Measurements from ENCODE around the gene BCAS3.

BCAS3 gene

GRCh38 chr17:60740584-60740983 is 62.9 kb downstream of the BCAS3 start:
- Histone ChIP-seq H3K27me3 (ENCODE audit: insufficient read depth, low read length, poor library complexity) (no peaks in the 10 kb centered on the region), H3K79me1 (ENCODE audit: low read length) (no peaks in the 10 kb centered on the region), H3K27ac (ENCODE audit: low read depth, low read length) (no peak overlapping the region), H2BK5ac (ENCODE audit: low read length) (no peak overlapping the region), H3K36me3 (ENCODE audit: control insufficient read depth, insufficient read depth, low read length) (no peaks in the 10 kb centered on the region), H2AK5ac (ENCODE audit: low read length) (no peak overlapping the region), H3K4me1 (ENCODE audit: control insufficient read depth, low read depth, low read length) (no peaks in the 10 kb centered on the region), H3K4me3 (ENCODE audit: low read length) (no peak overlapping the region), H3K9ac (ENCODE audit: low read length) (no peak overlapping the region), H3K56ac (ENCODE audit: low read length) (no peak overlapping the region), H2BK120ac (ENCODE audit: low read depth, low read length) (no peak overlapping the region), H4K8ac (ENCODE audit: low read depth, low read length) (no peak overlapping the region), H4K5ac (ENCODE audit: low read length) (no peak overlapping the region), H3K4ac (ENCODE audit: low read depth, low read length) (no peak overlapping the region), H3K79me2 (ENCODE audit: control insufficient read depth, insufficient read depth, low read length) (no peaks in the 10 kb centered on the region), H3K18ac (ENCODE audit: low read length) (no peak overlapping the region), H3K4me2 (ENCODE audit: low read length) (no peak overlapping the region), H3K23ac (ENCODE audit: low read length) (no peak overlapping the region), H2BK15ac (replicated peaks; ENCODE audit: low read depth) (no peak overlapping the region)
- 100% methylated on average over 1 of the region's 4 CpGs for WGBS (ENCODE audit: extremely low coverage, insufficient coverage, low lambda C conversion rate)
- no peak for DNase-seq

DNA sequence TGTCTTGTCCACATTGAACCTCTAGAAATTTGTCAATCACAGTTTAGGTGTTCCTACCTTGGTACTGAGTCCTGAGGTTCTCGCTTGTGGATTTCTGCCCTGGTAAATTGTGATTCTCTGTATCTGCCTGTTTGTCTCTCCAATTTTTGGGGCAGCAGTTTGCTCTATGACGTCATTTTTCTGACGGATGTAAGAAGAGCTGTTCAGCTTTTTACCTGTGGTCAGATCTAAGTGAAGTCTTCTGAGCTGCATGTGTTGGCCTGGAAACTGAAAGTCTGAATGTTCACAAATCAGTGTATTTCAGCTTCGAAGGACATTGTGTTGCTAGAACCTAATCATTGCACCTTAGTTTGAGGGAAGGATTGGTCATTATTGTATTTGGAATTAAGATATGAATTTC is 63.4 kb downstream of the BCAS3 start:
- H2AK5ac ChIP-seq (ENCODE audit: low read length), result no peak overlapping the region
- no peaks in the 10 kb centered on the region for H3K4me1 ChIP-seq (ENCODE audit: control insufficient read depth, low read depth, low read length)
- no peak for DNase-seq
- H2BK15ac ChIP-seq (replicated peaks; ENCODE audit: low read depth), result no peak overlapping the region
- H4K5ac ChIP-seq (ENCODE audit: low read length), result no peak overlapping the region
- no peak overlapping the region for H3K56ac ChIP-seq (ENCODE audit: low read length)
- no peaks in the 10 kb centered on the region for H3K27me3 ChIP-seq (ENCODE audit: insufficient read depth, low read length, poor library complexity)
- H3K36me3 ChIP-seq (ENCODE audit: control insufficient read depth, insufficient read depth, low read length), result no peaks in the 10 kb centered on the region
- H3K27ac ChIP-seq (ENCODE audit: low read depth, low read length), result no peak overlapping the region
- H3K4me2 ChIP-seq (ENCODE audit: low read length), result no peak overlapping the region
- H3K18ac ChIP-seq (ENCODE audit: low read length), result no peak overlapping the region
- no peak overlapping the region for H3K23ac ChIP-seq (ENCODE audit: low read length)
- WGBS (ENCODE audit: extremely low coverage, insufficient coverage, low lambda C conversion rate), result no CpG with 5 or more reads among the region's 4 CpGs
- no peak overlapping the region for H3K4me3 ChIP-seq (ENCODE audit: low read length)
- no peaks in the 10 kb centered on the region for H3K79me1 ChIP-seq (ENCODE audit: low read length)
- no peak overlapping the region for H4K8ac ChIP-seq (ENCODE audit: low read depth, low read length)
- no peak overlapping the region for H2BK5ac ChIP-seq (ENCODE audit: low read length)
- no peaks in the 10 kb centered on the region for H3K79me2 ChIP-seq (ENCODE audit: control insufficient read depth, insufficient read depth, low read length)
- no peak overlapping the region for H3K4ac ChIP-seq (ENCODE audit: low read depth, low read length)
- H2BK120ac ChIP-seq (ENCODE audit: low read depth, low read length), result no peak overlapping the region
- no peak overlapping the region for H3K9ac ChIP-seq (ENCODE audit: low read length)

DNA sequence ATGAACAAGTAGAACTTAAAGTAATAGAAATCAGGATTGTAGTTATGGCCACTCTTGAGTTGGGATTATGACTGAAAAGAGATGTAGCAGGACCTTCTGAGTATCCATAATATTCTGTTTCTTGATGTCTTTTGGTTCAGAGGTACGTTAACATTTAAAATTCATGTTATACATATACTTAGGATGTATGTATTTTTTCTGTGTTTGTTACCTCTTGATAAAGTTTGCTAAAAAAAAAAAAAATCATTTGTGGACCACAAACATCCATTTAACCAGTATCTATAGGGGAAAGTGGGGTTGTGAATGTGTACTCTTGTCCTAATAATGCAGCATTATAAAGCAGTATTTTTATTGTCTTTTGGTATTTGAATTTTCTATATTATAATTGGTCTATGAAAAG is 65.6 kb downstream of the BCAS3 start:
- H3K9ac ChIP-seq (ENCODE audit: low read length), result no peak overlapping the region

DNA sequence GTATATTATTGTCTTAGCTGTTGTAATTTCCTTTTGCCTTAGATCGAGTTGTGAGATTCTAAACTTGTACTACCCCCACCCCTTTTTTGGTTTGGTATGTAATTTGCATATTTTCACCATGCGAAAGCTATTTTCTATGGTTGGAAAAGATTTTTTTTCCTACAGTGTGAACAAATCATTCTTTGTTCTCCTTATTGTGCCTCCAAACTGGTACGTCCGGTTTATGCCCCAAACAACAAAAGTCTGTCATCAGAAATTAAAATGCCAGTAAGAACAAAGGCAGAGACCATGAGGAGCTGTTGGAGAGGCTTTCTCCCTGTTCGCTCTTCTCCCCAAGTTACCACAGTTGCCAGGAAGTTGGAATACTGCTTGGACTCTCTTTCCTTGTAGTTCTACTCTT is 66.1 kb downstream of the BCAS3 start:
- H3K18ac ChIP-seq (ENCODE audit: low read length), result no peak overlapping the region
- no peak overlapping the region for H3K9ac ChIP-seq (ENCODE audit: low read length)
- no peak overlapping the region for H3K4me3 ChIP-seq (ENCODE audit: low read length)
- no peak overlapping the region for H2BK120ac ChIP-seq (ENCODE audit: low read depth, low read length)
- no peak overlapping the region for H2AK5ac ChIP-seq (ENCODE audit: low read length)
- no peaks in the 10 kb centered on the region for H3K36me3 ChIP-seq (ENCODE audit: control insufficient read depth, insufficient read depth, low read length)
- H3K23ac ChIP-seq (ENCODE audit: low read length), result no peak overlapping the region
- H2BK15ac ChIP-seq (replicated peaks; ENCODE audit: low read depth), result no peak overlapping the region
- H3K79me2 ChIP-seq (ENCODE audit: control insufficient read depth, insufficient read depth, low read length), result no peaks in the 10 kb centered on the region
- WGBS (ENCODE audit: extremely low coverage, insufficient coverage, low lambda C conversion rate), result no CpG with 5 or more reads among the region's 5 CpGs
- no peak overlapping the region for H4K5ac ChIP-seq (ENCODE audit: low read length)
- no peak overlapping the region for H3K4ac ChIP-seq (ENCODE audit: low read depth, low read length)
- no peak overlapping the region for H4K8ac ChIP-seq (ENCODE audit: low read depth, low read length)
- H3K4me2 ChIP-seq (ENCODE audit: low read length), result no peak overlapping the region
- peak; percentile 10 for DNase-seq
- H3K27me3 ChIP-seq (ENCODE audit: insufficient read depth, low read length, poor library complexity), result no peaks in the 10 kb centered on the region
- H2BK5ac ChIP-seq (ENCODE audit: low read length), result no peak overlapping the region
- no peak overlapping the region for H3K56ac ChIP-seq (ENCODE audit: low read length)
- H3K4me1 ChIP-seq (ENCODE audit: control insufficient read depth, low read depth, low read length), result no peaks in the 10 kb centered on the region
- H3K79me1 ChIP-seq (ENCODE audit: low read length), result no peaks in the 10 kb centered on the region
- H3K27ac ChIP-seq (ENCODE audit: low read depth, low read length), result no peak overlapping the region

More for the DNA sequence above, 65.6 kb downstream of the BCAS3 start:
- Histone ChIP-seq H2BK5ac (ENCODE audit: low read length) (no peak overlapping the region), H3K4ac (ENCODE audit: low read depth, low read length) (no peak overlapping the region), H3K18ac (ENCODE audit: low read length) (no peak overlapping the region), H4K8ac (ENCODE audit: low read depth, low read length) (no peak overlapping the region), H3K4me1 (ENCODE audit: control insufficient read depth, low read depth, low read length) (no peaks in the 10 kb centered on the region), H3K4me2 (ENCODE audit: low read length) (no peak overlapping the region), H2AK5ac (ENCODE audit: low read length) (no peak overlapping the region), H2BK15ac (replicated peaks; ENCODE audit: low read depth) (no peak overlapping the region), H3K23ac (ENCODE audit: low read length) (no peak overlapping the region), H3K27me3 (ENCODE audit: insufficient read depth, low read length, poor library complexity) (no peaks in the 10 kb centered on the region), H2BK120ac (ENCODE audit: low read depth, low read length) (no peak overlapping the region), H3K79me1 (ENCODE audit: low read length) (no peaks in the 10 kb centered on the region), H3K27ac (ENCODE audit: low read depth, low read length) (no peak overlapping the region), H3K56ac (ENCODE audit: low read length) (no peak overlapping the region), H3K79me2 (ENCODE audit: control insufficient read depth, insufficient read depth, low read length) (no peaks in the 10 kb centered on the region), H3K4me3 (ENCODE audit: low read length) (no peak overlapping the region), H3K36me3 (ENCODE audit: control insufficient read depth, insufficient read depth, low read length) (no peaks in the 10 kb centered on the region), H4K5ac (ENCODE audit: low read length) (no peak overlapping the region)
- no peak for DNase-seq
- no CpG with 5 or more reads among the region's 1 CpG for WGBS (ENCODE audit: extremely low coverage, insufficient coverage, low lambda C conversion rate)

DNA sequence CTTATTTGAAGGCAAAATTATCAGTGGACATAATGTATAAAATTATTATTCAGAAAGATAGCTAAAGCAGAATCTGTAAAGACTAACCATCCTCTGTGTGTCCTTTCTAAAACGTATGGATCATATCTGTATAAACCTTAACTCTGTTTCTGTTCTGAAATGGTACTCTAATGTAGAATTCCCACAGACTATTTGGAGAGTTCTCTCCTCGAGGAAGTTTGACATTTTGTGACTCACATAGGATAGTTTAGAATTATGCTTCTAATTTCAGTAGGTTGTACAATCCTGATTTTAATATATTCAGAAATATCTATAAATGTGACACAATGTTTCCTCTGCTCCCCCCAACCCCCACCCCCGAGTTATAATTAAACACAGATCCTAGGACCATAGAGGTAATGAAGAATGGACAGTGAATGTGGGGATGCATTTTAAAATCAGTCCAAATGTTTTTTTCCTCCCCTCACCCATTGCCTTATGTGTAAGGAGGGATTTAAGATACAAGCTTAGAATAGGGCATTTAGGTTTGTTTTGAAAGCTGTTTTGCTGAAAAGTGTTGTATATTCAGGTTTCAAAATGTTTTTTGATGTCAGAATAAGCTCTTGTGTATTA is 66.8 kb downstream of the BCAS3 start:
- Histone ChIP-seq H3K27me3 (ENCODE audit: insufficient read depth, low read length, poor library complexity) (no peaks in the 10 kb centered on the region), H2BK5ac (ENCODE audit: low read length) (no peak overlapping the region), H2BK120ac (ENCODE audit: low read depth, low read length) (no peak overlapping the region), H3K27ac (ENCODE audit: low read depth, low read length) (no peak overlapping the region), H4K8ac (ENCODE audit: low read depth, low read length) (no peak overlapping the region), H3K4me1 (ENCODE audit: control insufficient read depth, low read depth, low read length) (no peaks in the 10 kb centered on the region), H4K5ac (ENCODE audit: low read length) (no peak overlapping the region), H3K4me3 (ENCODE audit: low read length) (no peak overlapping the region), H3K23ac (ENCODE audit: low read length) (no peak overlapping the region), H3K18ac (ENCODE audit: low read length) (no peak overlapping the region), H2BK15ac (replicated peaks; ENCODE audit: low read depth) (no peak overlapping the region), H3K4ac (ENCODE audit: low read depth, low read length) (no peak overlapping the region), H2AK5ac (ENCODE audit: low read length) (no peak overlapping the region), H3K79me1 (ENCODE audit: low read length) (no peaks in the 10 kb centered on the region), H3K56ac (ENCODE audit: low read length) (no peak overlapping the region), H3K4me2 (ENCODE audit: low read length) (no peak overlapping the region), H3K36me3 (ENCODE audit: control insufficient read depth, insufficient read depth, low read length) (no peaks in the 10 kb centered on the region), H3K79me2 (ENCODE audit: control insufficient read depth, insufficient read depth, low read length) (no peaks in the 10 kb centered on the region), H3K9ac (ENCODE audit: low read length) (no peak overlapping the region)
- DNase-seq, result no peak
- WGBS (ENCODE audit: extremely low coverage, insufficient coverage, low lambda C conversion rate), result no CpG with 5 or more reads among the region's 3 CpGs

- no peaks in the 10 kb centered on the region for H3K79me2 ChIP-seq (ENCODE audit: control insufficient read depth, insufficient read depth, low read length)
- no CpG with 5 or more reads among the region's 2 CpGs for WGBS (ENCODE audit: extremely low coverage, insufficient coverage, low lambda C conversion rate)
- H2AK5ac ChIP-seq (ENCODE audit: low read length), result no peak overlapping the region
Measured at GRCh38 chr17:60745544-60745943, 67.9 kb downstream of the BCAS3 start.

More at GRCh38 chr17:60745544-60745943, 67.9 kb downstream of the BCAS3 start:
- H3K4me3 ChIP-seq (ENCODE audit: low read length), result no peak overlapping the region
- H3K79me1 ChIP-seq (ENCODE audit: low read length), result no peaks in the 10 kb centered on the region
- H3K4me2 ChIP-seq (ENCODE audit: low read length), result no peak overlapping the region
- no peak overlapping the region for H3K27ac ChIP-seq (ENCODE audit: low read depth, low read length)
- H3K4me1 ChIP-seq (ENCODE audit: control insufficient read depth, low read depth, low read length), result no peaks in the 10 kb centered on the region
- DNase-seq, result no peak
- H3K18ac ChIP-seq (ENCODE audit: low read length), result no peak overlapping the region
- H2BK120ac ChIP-seq (ENCODE audit: low read depth, low read length), result no peak overlapping the region
- H2BK5ac ChIP-seq (ENCODE audit: low read length), result no peak overlapping the region
- no peak overlapping the region for H2BK15ac ChIP-seq (replicated peaks; ENCODE audit: low read depth)
- H3K36me3 ChIP-seq (ENCODE audit: control insufficient read depth, insufficient read depth, low read length), result no peaks in the 10 kb centered on the region
- no peak overlapping the region for H3K23ac ChIP-seq (ENCODE audit: low read length)
- no peak overlapping the region for H3K56ac ChIP-seq (ENCODE audit: low read length)
- no peak overlapping the region for H4K8ac ChIP-seq (ENCODE audit: low read depth, low read length)
- H3K4ac ChIP-seq (ENCODE audit: low read depth, low read length), result no peak overlapping the region
- H3K27me3 ChIP-seq (ENCODE audit: insufficient read depth, low read length, poor library complexity), result no peaks in the 10 kb centered on the region
- no peak overlapping the region for H3K9ac ChIP-seq (ENCODE audit: low read length)
- no peak overlapping the region for H4K5ac ChIP-seq (ENCODE audit: low read length)

Data from mesendoderm (in vitro differentiated cells).